Hematopoietic multipotent progenitor cell treated with erythropoietin and hydrocortisone succinate and interleukin-3 and kit ligand, for 8 days (in vitro differentiated cells): ENCODE data around the gene AGMAT.
A peak's percentile ranks its signal among the peaks of the same experiment; 100 is the strongest.

ENCODE experiments used
- DNase-seq: peaks from one replicate; pipeline ENCODE4 v3.0.0-alpha.2; 2015

The AGMAT gene

GRCh38 chr1:15584489-15585363 is at the start of gene AGMAT:
Gene AGMAT (minus strand): TSS chr1:15585051. CDS start chr1:15584967, 84 bp downstream.
- peak; percentile 72 for DNase-seq

GRCh38 chr1:15633756-15634420 is 49.0 kb upstream of the AGMAT start:
- DNase-seq = no peak

GRCh38 chr1:15628003-15628402 is 43.2 kb upstream of the AGMAT start:
- peak; percentile 94 for DNase-seq

- DNase-seq = no peak
These were observed 42.6 kb upstream of the AGMAT start for GRCh38 chr1:15627343-15627988.

GRCh38 chr1:15626269-15626950 is 41.6 kb upstream of the AGMAT start:
- no peak for DNase-seq

- DNase-seq = no peak
These were observed 40.4 kb upstream of the AGMAT start for GRCh38 chr1:15625056-15625917.

- DNase-seq = no peak
These were observed 39.4 kb upstream of the AGMAT start for GRCh38 chr1:15624133-15624714.

- no peak for DNase-seq
These were observed 38.6 kb upstream of the AGMAT start for GRCh38 chr1:15623435-15623834.

- peak; percentile 78 for DNase-seq
These were observed 38.0 kb upstream of the AGMAT start for GRCh38 chr1:15622712-15623373.

- no peak for DNase-seq
These were observed 37.1 kb upstream of the AGMAT start for GRCh38 chr1:15621975-15622374.

- no peak for DNase-seq
These were observed 36.2 kb upstream of the AGMAT start for GRCh38 chr1:15620902-15621682.

- DNase-seq = no peak
These were observed 35.3 kb upstream of the AGMAT start for GRCh38 chr1:15620155-15620545.

GRCh38 chr1:15618655-15619525 is 34.0 kb upstream of the AGMAT start:
- no peak for DNase-seq

GRCh38 chr1:15618077-15618654 is 33.3 kb upstream of the AGMAT start:
- no peak for DNase-seq

- peak; percentile 96 for DNase-seq
These were observed 32.6 kb upstream of the AGMAT start, which contains the start of gene DDI2 for GRCh38 chr1:15617173-15618076. Gene DDI2 (plus strand): TSS chr1:15617458. CDS start chr1:15617671, 213 bp downstream.

- DNase-seq = no peak
These were observed 31.7 kb upstream of the AGMAT start for GRCh38 chr1:15616373-15617172.

GRCh38 chr1:15610167-15610566 is 25.3 kb upstream of the AGMAT start:
- DNase-seq = no peak
